ENCODE measurements around the gene RRAS2.
"Not testable (repeated sequence)": the region's sequence is repeated elsewhere in the genome, so short reads cannot be mapped to it uniquely, and the experiment has no call there.

The RRAS2 gene

DNA sequence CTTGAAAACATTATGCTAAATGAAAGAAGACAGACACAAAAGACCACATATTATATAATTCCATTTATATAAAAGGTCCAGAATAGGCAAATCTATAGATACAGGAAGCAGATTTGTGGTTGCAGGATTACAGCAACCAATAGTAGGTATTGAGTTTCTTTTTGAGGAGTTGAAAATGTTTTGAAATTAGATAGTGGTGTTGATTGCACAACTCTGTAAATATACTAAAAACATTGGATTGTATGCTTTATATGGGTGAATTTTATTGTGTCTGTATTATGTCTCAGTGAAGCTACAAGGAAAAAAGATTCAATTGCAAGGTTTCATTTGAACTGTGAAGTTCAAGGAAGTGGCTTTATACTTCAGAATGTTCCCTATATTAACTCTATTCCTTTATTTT lies 3.0 kb upstream of the RRAS2 start:
- in situ Hi-C loops (cut with HindIII; ENCODE audit: low sequenced_read_pairs) = no loop called here
- TF ChIP-seq, protein P1, sequence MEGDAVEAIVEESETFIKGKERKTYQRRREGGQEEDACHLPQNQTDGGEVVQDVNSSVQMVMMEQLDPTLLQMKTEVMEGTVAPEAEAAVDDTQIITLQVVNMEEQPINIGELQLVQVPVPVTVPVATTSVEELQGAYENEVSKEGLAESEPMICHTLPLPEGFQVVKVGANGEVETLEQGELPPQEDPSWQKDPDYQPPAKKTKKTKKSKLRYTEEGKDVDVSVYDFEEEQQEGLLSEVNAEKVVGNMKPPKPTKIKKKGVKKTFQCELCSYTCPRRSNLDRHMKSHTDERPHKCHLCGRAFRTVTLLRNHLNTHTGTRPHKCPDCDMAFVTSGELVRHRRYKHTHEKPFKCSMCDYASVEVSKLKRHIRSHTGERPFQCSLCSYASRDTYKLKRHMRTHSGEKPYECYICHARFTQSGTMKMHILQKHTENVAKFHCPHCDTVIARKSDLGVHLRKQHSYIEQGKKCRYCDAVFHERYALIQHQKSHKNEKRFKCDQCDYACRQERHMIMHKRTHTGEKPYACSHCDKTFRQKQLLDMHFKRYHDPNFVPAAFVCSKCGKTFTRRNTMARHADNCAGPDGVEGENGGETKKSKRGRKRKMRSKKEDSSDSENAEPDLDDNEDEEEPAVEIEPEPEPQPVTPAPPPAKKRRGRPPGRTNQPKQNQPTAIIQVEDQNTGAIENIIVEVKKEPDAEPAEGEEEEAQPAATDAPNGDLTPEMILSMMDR (IDR thresholded peaks at IDR 0.05; ENCODE audit: low read depth, low read length) = no peak
- DNase-seq (ENCODE audit: low read depth, low spot score) = no peak
- H3K4me3 ChIP-seq (ENCODE audit: low read depth, low read length) = no peak overlapping the region

DNA sequence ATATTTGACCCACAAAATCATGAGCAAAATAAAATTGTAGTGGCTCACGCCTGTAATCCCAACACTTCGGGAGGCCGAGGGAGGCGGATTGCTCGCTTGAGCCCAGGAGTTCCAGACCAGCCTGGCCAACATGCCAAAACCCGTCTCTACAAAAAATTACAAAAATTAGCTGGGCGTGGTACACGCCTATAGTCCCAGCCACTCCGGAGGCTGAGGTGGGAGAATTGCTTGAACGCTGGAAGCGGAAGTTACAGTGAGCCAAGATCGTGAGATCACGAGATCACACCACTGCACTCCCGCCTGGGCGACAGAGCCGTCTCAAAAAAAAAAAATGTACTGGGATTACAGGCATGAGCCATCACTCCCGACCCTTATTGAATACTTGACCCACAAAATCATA lies 2.0 kb upstream of the RRAS2 start:
- in situ Hi-C loops (cut with HindIII; ENCODE audit: low sequenced_read_pairs) = no loop called here
- TF ChIP-seq, protein P1 (IDR thresholded peaks at IDR 0.05; ENCODE audit: low read depth, low read length) = no peak
- DNase-seq (ENCODE audit: low read depth, low spot score) = no peak
- H3K4me3 ChIP-seq (ENCODE audit: low read depth, low read length) = no peak overlapping the region

DNA sequence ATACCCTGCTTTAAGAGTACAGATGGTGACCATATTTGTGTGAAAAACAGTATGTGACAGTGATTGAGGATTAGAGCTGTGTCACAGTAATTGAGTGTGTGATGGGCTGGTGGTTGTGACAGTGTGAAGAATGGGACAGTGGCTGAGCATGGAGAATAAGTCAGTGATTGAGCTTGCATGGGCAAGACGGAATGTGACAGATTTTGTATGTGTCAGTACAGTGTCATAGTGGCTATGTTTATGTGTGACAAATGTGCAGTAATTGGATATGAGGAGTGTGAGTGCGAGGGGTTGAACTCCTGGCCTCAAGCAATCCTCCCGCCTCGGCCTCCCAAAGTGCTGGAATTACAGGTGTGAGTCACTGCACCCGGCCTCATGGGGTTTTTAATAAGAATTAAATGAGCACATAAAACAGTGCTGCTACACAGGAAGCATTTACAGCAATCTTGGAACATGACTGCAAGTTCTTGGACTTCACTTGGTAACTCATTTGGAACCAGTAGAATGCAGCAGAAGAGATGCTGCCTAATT lies 583 bp upstream of the RRAS2 start:
- TF ChIP-seq, protein P1 (IDR thresholded peaks at IDR 0.05; ENCODE audit: low read depth, low read length) = no peak
- no peak for DNase-seq (ENCODE audit: low read depth, low spot score)
- in situ Hi-C loops (cut with HindIII; ENCODE audit: low sequenced_read_pairs) = no loop called here
- peak overlapping the region; percentile 74 for H3K4me3 ChIP-seq (ENCODE audit: low read depth, low read length)

DNA sequence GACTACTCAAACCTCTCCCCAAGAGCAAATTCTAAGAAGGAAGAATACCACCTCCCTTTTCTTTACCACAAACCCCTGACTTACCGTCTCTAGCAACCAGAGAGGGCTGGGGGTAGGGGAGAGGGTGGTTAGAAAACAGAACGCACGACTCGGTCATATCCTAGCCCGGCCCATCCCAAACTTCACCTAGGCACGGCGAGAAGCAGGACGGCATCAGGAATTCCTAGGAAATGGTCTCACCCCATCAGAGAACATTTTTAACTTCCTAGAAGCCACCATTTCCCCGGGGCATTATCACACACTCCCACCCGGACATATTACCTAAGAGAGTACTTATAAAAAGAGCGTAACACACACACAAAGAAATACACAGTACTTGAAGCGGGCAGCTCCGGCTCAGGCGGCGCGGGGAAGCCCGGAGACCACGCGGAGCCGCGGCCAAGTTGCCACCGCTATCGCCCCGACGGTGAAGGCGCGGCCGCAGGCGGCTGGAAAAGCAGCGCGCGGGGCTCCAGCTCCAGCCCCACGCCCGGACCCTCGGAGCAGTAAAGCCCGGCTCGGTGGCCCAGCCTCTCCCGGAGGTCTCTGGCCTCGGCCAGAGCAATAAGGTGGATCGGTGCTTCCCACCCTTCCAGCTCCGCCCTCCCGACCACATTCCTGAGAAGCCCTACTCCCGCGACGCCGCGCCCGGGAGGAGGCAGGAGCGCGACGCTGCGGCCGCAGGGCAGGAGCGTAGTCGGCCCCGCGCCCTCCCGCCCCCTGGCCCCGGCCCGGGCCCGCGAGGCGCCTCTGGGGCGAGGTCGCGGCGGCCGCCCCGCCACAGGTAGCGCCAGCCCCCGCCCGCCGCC lies 878 bp downstream of the RRAS2 start:
- in situ Hi-C loops (cut with HindIII; ENCODE audit: low sequenced_read_pairs) = no loop called here
- H3K4me3 ChIP-seq (ENCODE audit: low read depth, low read length) = peak overlapping the region; percentile 74
- peak; percentile 67 for DNase-seq (ENCODE audit: low read depth, low spot score)
- TF ChIP-seq, protein P1 (IDR thresholded peaks at IDR 0.05; ENCODE audit: low read depth, low read length) = no peak

DNA sequence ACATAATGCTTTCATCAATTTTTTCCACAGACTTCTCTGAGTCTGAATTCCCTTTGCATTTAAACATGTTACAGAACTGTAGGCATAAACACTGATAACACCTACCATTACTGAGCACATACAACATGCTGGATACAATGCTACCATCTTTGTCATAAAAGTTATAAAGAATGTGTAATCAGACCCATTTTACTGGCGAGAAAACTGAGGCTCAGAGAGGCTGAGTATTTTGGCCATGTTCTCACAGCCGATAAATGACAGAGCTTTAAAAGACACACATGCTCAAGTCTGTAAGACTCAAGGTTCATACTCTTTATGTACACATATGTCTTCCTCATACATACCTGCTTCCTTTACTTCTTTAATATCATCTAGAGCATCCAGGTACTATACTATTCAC lies 2.6 kb downstream of the RRAS2 start:
- TF ChIP-seq, protein P1 (IDR thresholded peaks at IDR 0.05; ENCODE audit: low read depth, low read length) = no peak
- no peak for DNase-seq (ENCODE audit: low read depth, low spot score)
- H3K4me3 ChIP-seq (ENCODE audit: low read depth, low read length) = no peak overlapping the region
- in situ Hi-C loops (cut with HindIII; ENCODE audit: low sequenced_read_pairs) = no loop called here

DNA sequence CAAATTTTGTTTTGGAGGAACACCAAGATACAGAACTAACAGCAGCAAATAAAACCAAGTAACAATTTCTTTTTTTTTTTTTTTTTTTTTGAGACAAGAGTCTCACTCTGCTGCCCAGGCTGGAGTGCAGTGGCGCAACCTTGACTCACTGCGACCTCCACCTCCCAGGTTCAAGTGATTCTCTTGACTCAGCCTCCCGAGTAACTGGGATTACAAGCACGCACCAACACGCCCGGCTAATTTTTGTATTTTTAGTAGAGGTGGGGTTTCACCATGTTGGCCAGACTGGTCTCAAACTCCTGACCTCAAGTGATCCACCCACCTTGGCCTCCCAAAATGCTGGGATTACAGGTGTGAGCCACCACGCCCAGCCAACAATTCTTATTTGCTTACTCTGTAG lies 4.4 kb downstream of the RRAS2 start:
- in situ Hi-C loops (cut with HindIII; ENCODE audit: low sequenced_read_pairs); H3K4me3 ChIP-seq (ENCODE audit: low read depth, low read length); DNase-seq (ENCODE audit: low read depth, low spot score): not testable (repeated sequence)

DNA sequence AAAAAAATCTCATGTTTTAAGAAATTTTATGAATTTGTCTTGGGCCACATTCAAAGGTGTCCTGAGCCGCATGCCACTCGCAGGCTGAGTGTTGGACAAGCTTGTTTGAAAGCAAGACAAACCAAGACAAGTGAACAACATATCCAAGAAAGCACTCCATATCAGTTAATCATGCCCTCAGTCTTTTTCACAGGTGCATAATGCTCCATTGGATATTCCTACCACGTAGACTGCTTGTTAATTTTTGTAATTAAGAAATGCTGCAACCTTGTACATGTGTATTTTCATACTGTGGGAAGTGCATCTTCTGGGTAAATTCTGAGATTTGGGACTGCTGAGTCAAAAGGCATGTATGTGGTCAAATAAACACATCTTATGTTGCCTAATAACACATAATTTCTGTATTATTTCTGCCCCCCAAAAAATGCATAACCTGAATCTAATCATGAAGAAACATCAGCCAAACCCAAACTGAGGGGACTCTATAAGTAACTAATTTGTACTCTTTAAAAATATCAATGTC lies 8.2 kb downstream of the RRAS2 start:
- no peak overlapping the region for H3K4me3 ChIP-seq (ENCODE audit: low read depth, low read length)
- TF ChIP-seq, protein P1 (IDR thresholded peaks at IDR 0.05; ENCODE audit: low read depth, low read length) = no peak
- DNase-seq (ENCODE audit: low read depth, low spot score) = no peak
- in situ Hi-C loops (cut with HindIII; ENCODE audit: low sequenced_read_pairs) = no loop called here
